NCI-H1048 (cell line): Measurements from ENCODE around the gene RP2.
A peak's percentile ranks its signal among the peaks of the same experiment; 100 is the strongest.

Experiments
- DNase-seq: peaks from one replicate; lab custom pipeline; 2025; lab: John Stamatoyannopoulos, UW

Gene RP2

DNA sequence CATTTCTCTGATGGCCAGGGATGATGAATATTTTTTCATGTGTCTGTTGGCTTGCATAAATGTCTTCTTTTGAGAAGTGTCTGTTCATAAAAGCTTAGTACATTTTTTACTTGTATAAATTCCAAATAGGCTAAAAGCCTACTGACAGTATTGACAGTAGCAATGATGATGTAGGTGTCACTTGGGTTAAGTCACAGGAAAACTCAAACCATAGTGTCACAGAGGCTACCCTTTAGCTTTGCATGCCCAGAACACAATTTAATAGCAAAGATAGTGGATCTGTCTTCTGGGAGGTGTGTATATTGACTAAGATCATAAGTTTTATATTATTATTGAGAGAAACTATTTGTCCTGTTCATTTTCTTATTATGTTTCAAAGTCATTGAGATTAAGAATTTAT is 8.1 kb downstream of the RP2 start:
- no peak for DNase-seq

- DNase-seq, result no peak
Measured at GRCh38 chrX:46849933-46850332, 13.1 kb downstream of the RP2 start.

DNA sequence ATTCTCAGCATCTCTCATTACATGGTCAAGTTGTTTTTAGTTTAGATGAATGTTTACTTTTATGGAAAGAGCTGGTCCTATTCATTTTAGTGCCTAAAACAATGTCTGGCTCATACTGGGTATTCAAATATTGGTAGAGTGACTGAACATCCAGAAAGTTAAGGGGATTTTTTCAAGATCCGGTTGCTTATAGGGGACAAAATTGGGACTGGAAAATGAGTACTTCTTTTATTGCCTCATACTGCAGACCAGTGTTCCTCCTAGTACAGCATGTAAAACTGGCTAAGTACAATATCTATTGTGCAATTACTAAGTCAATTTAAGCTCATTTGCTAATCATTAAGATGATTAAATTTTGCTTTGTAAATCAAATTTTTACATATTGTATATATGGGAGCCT is 13.9 kb downstream of the RP2 start:
- no peak for DNase-seq

GRCh38 chrX:46856483-46856882 is 19.6 kb downstream of the RP2 start:
- DNase-seq, result no peak

DNA sequence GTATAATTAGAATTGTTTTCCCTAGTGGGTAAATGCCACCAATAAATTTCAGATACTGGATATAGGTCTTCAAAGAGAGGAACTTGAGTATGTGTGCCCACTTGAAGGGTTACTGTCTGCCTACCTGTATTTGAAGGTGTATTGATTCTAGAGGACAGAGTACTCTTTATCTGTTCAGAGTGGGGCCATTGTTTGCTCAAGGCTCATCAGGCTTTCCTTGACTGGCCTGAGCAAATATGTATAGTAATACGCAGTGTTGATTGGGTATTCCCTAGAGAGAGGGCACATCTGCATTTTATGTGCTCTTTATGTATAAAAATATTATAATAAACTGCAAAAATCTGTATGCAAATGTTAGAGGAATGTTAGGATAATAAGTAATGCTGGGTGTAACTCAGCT is 23.7 kb downstream of the RP2 start:
- DNase-seq, result no peak

DNA sequence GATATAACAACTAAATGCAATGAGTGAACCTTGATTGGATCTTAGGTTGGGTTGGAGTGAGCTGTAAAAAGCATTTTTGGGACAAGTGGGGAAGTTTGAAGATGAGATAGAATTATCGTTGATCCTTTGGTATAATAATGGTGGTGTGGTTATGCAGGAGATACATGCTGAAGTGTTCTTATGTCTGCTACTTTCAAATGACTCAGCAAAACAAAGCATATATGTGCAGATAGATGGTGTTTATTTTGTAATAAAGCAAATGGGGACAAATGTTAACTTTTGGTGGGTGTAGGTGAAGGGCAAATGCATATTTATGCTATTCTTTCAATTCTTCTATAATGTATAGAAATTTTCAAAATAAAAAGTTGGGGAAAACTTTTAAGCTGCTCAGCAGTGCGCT is 26.2 kb downstream of the RP2 start:
- DNase-seq, result no peak

- no peak for DNase-seq
Measured at GRCh38 chrX:46864606-46865005, 27.8 kb downstream of the RP2 start.

DNA sequence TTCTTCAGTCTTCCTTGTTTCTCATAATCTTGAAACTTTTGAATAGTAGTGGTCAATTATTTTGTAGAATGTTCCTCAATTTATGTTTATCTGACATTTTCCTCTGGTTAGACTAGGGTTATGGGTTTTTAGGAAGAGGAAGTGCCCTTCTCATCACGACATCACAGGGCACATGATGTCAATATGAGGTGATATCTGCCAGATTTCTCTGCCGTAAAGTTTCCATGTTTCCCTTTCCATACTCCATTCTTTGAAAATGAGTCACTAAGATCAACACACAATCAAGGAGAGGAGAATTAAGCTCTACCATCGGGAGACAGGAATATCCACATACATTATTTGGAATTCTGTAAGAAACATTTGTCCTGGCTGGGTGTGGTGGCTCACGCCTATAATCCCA is 28.4 kb downstream of the RP2 start:
- DNase-seq, result no peak

GRCh38 chrX:46866726-46867125 is 29.9 kb downstream of the RP2 start:
- no peak for DNase-seq

GRCh38 chrX:46873746-46874145 is 36.9 kb downstream of the RP2 start:
- DNase-seq, result no peak

DNA sequence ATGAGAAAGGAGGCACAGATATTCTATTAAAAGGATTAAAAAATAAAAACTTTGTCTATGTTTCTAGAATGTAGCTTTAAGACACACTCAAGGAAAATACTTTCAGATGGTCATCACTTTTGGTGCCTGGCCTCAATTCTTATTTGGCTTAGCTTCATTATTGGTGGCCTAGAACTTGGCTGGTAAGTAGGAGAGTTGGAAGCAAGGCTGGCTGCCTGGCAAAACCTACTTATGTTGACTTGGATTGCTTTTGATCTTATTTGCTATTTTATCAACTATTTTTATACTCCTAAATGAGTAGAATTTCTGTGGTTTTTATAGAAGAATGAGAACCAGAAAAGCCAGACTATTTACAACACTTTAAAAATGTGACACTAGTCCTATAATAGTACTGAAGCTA is 40.1 kb downstream of the RP2 start:
- DNase-seq, result no peak

- no peak for DNase-seq
Measured at GRCh38 chrX:46882266-46882665, 45.4 kb downstream of the RP2 start.

DNA sequence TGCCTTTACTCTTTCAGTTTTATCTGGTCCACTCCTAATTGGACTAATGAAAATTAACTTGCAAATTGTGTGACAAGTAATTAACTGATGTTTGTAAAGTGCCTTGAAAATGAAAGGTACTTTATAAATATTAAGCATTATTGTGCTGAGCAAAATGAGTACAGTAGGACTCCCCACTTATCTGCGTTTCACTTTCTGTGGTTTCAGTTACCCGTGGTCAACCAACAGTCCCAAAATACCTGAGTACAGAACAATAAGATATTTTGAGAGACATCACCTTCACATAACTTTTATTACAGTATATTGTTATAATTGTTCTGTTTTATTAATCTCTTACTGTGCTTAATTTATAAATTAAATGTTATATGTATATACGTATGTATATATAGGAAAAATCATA is 48.0 kb downstream of the RP2 start:
- no peak for DNase-seq

GRCh38 chrX:46898207-46898606 is 61.4 kb downstream of the RP2 start:
- no peak for DNase-seq

GRCh38 chrX:46903458-46904242 is 66.8 kb downstream of the RP2 start:
- peak; percentile 35 for DNase-seq

GRCh38 chrX:46904626-46905025 is 67.8 kb downstream of the RP2 start:
- no peak for DNase-seq

DNA sequence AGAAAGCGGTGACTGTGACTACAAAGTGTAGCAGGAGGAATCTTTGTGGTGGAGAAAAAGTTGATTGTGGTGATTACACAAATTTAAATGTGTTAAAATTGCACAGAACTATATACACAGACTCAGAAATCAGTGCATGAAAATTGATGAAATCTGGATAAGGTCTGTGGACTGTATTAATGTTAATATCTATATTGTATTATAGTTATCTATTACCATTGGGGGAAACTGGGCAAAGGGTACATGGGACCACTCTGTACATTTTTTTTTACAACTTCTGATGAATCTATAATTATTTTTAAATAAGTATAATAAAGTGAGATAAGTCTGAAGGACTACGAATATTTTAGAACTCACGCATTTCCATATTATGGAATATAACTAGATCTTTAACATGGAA is 73.6 kb downstream of the RP2 start:
- no peak for DNase-seq

- peak; percentile 23 for DNase-seq
Measured at GRCh38 chrX:46912098-46912602, 75.3 kb downstream of the RP2 start, which contains the start of gene JADE3. Gene JADE3, plus strand, starts transcription at chrX:46912421. Its CDS starts 72,474 bp downstream, at chrX:46984895.

- DNase-seq, result no peak
Measured at GRCh38 chrX:46912603-46913491, 76.0 kb downstream of the RP2 start.

- DNase-seq, result no peak
Measured at GRCh38 chrX:46913667-46914066, 76.8 kb downstream of the RP2 start.

GRCh38 chrX:46916273-46916672 is 79.4 kb downstream of the RP2 start:
- DNase-seq, result no peak

GRCh38 chrX:46917622-46918021 is 80.8 kb downstream of the RP2 start:
- DNase-seq, result no peak

GRCh38 chrX:46918434-46918833 is 81.6 kb downstream of the RP2 start:
- DNase-seq, result no peak
